Measurements from ENCODE around the gene INPP5D. TPM values are rescaled to one million over a fixed set of nuclear protein-coding genes. Genes with fewer than 3 reads are reported as not detected.
A peak's percentile ranks its signal among the peaks of the same experiment; 100 is the strongest.

INPP5D gene
- total and polyA plus RNA-seq, 2 donors (not counting 3 experiments of a cell fraction or from before 2014, with no cell fraction given): 13.9 to 46.6 TPM

- intact Hi-C loops (cut with micrococcal nuclease) (no loop called here), dilution Hi-C loops (cut with MboI; ENCODE audit: extremely low pct_ligation_motif_present, low sequenced_read_pairs) (no loop called here)
- CTCF ChIA-PET: interaction anchor here (1.0 kb wide), 1 partner anchor 38 kb away, joined by 3 read pairs; no protein-coding TSS in a partner anchor
- no peak overlapping the region for H3K9ac ChIP-seq (replicated peaks; ENCODE audit: extremely low read depth, insufficient read depth, low read length)
- H3K36me3 ChIP-seq (ENCODE audit: control insufficient read depth in 2 of 2, extremely low read depth in 1 of 2, insufficient read depth in 2 of 2, low read length in 2 of 2): no peaks in the 10 kb centered on the region
- no TSS peak for BruUV-seq (replicated peaks)
- peaks cover 13% of the 10 kb centered on the region for H3K79me2 ChIP-seq (ENCODE audit: control insufficient read depth, insufficient read depth, low read length)
- H3K9me3 ChIP-seq (replicated peaks; ENCODE audit: control insufficient read depth, insufficient read depth, low read length): no peaks in the 10 kb centered on the region
- H3K27ac ChIP-seq (ENCODE audit: insufficient read depth, low read depth, low read length): no peak overlapping the region
- H3K4me2 ChIP-seq (ENCODE audit: insufficient read depth, low read length): no peak overlapping the region
- no peaks in the 10 kb centered on the region for H3K27me3 ChIP-seq (ENCODE audit: control insufficient read depth in 2 of 2, insufficient read depth in 2 of 2, low read length in 2 of 2)
- DNase-seq (ENCODE audit: low read depth, low spot score) (peak; percentile 34), FAIRE-seq (peak; percentile 83)
- H4K20me1 ChIP-seq (replicated peaks; ENCODE audit: control insufficient read depth, extremely low read depth, insufficient read depth, low read length): no peaks in the 10 kb centered on the region
- H3K4me3 ChIP-seq (replicated peaks in 1 of 3; ENCODE audit: insufficient read depth in 1 of 3, low read depth in 1 of 3, low read length in 3 of 3): no peak overlapping the region
- no peaks in the 10 kb centered on the region for H3K9me1 ChIP-seq (replicated peaks; ENCODE audit: control insufficient read depth, extremely low read depth, insufficient read depth, low read length)
- peaks cover 17% of the 10 kb centered on the region for H3K4me1 ChIP-seq (ENCODE audit: control insufficient read depth, extremely low read depth, insufficient read depth, low read length)
- POLR2A ChIA-PET: no interaction called here
- no peak for TF ChIP-seq MAX (IDR thresholded peaks at IDR 0.05; ENCODE audit: insufficient read depth, insufficient read length)
- peak; percentile 95 for TF ChIP-seq FOS (IDR thresholded peaks at IDR 0.05; ENCODE audit: borderline replicate concordance, insufficient read depth, low read length)
- no peak for TF ChIP-seq POLR2A (IDR thresholded peaks at IDR 0.05; ENCODE audit: low read depth, low read length)
- TF ChIP-seq POLR2AphosphoS5 (IDR thresholded peaks at IDR 0.05; ENCODE audit: insufficient read depth, low read depth, low read length): no peak
- peak; percentile 47 for TF ChIP-seq JUN (IDR thresholded peaks at IDR 0.05; ENCODE audit: borderline replicate concordance, insufficient read depth, insufficient read length, low read depth)
- TF ChIP-seq EZH2 (IDR thresholded peaks at IDR 0.05; ENCODE audit: borderline replicate concordance, low read depth, low read length, severe bottlenecking): no peak
- no peak for TF ChIP-seq MYC (IDR thresholded peaks at IDR 0.05; ENCODE audit: low read depth, low read length)
- TF ChIP-seq CTCF (IDR thresholded peaks at IDR 0.05; ENCODE audit: extremely low read depth in 1 of 2, insufficient read depth in 1 of 2, low read depth in 1 of 2, low read length in 2 of 2): no peak
- no peak overlapping the region for H2AFZ ChIP-seq (ENCODE audit: low read depth, low read length)
These were observed 187.6 kb downstream of the INPP5D start for GRCh38 chr2:233247744-233248143.

All from endothelial cell of umbilical vein (primary cell).